HG03378 (cell line): ENCODE results near the gene UBAC2.

Source experiments
- ATAC-seq: cut with Tn5 transposase; IDR thresholded peaks from one replicate; pipeline ENCODE4 v1.9.1; 2021; ENCODE audit warnings: mild to moderate bottlenecking, moderate library complexity; ENCODE audit not compliant: unreplicated experiment

The UBAC2 gene

DNA sequence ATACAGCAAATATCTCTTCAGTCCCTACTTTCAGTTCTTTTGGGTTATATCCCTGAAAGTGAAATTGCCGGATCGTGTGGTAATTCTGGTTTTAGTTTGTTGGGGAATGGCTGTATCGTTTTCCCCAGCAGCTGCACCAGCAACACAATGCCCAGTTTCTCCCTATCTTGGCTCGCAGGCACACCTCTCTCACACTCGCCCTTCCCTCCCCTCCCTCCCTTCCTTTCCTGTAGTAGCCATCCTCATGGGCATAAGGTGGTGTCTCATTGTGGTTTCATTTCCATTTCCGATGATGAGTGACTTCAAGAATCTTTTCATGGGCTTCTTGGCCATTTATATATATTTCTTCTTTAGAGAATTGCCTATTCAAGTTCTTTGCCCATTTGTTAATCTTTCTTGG lies 66.2 kb downstream of the UBAC2 start:
- no peak for ATAC-seq

DNA sequence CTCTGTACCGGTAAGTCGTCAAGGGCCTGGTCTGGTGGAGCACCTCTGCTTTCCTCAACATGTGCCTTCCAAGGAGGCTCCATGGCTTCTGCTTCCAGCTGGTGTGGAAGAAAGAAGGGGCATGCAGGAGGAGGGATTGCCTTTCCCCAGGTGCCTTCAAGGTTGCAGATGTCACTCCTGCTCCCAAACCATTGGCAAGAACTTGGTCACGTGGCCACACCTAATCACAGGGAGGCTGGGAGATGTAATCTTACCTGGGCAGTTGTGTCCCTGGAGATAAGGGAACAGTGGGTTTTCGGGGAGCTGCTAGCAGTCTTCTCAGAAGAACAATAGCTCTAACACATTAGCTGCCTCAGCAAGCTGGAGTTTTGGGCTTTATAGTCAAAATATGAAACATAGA lies 67.3 kb downstream of the UBAC2 start:
- no peak for ATAC-seq

DNA sequence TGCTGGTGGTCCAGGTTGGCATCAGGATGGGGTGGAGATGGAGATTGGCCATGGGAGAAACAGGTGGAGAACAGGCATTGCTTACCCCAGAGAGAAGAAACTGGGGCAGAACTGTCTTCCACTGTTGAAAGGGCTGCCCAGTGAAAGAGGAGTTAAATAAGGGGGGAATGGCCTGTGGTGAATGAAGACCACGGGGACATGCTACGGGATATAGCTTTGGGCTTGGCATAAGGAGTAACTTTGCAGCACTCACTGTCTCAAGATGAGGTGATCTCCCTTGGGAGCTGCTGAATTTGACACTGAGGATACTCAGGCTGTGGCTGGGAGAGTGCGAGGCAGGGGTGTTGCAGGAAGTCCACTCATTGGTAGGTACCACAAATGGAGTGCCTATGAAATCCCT lies 68.2 kb downstream of the UBAC2 start:
- ATAC-seq: no peak

DNA sequence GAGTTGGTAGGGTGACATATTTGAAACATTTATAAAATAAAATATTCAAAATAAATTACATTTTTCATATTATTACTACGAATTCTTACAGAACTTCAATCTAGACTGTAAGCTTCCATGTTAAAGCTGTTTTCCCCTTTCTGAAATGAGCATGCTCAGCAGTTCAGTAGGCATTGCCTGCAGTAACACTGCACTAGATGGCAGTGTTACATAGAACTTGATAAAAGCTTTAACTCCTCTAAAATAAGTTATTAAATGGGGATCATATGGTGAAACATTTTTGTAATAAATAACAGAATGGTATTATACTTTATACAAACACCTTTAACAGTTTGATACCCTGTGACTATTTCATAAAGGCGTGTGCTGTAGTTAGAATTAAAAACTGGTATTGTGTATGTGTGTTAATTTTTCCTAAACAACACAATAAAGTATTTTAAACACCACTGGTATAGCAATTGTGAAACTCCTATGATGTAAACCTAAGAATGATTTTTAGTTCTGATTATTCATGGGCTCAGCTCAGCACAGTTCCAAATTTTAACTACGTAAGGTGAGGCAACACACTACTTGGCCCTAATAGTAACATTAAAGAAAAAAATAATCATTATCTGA lies 69.1 kb downstream of the UBAC2 start:
- ATAC-seq: peak; percentile 77

DNA sequence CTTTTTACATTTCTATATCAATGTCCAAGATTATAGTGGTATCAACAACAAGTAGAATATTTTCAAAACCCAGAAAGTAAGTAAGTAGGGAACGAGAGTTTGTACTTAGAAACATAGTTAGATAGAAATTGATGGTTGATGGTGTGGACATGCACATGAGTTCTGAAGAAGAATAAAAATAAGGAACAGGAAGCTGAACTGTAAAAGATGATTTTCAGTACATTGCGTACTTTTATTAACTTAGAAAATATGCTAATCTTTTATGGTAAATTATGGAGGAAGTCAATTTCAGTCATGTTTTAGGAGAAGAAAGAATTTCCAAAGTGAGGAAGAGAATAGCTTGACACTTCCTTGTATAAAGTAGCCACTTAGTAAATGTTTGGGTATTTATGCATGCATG lies 69.9 kb downstream of the UBAC2 start:
- ATAC-seq: no peak

DNA sequence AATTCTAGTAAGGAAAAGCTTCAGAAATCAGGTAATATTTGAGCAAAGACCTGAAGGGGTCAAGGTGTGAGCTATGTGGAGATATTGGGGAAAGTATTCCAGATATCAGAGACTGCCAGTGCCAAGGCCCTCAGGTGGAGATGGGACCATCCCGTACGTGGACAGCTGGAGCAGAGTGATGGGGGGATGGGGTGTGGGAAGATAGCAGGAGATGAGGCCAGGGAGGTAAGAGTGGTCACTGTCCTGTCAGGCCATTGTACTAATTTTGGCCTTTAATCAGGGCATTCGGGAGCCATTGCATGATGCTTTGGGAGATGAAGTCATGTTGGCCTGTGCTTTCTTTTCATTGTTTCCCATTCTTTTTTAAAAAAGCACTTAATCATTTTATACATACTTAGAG lies 70.6 kb downstream of the UBAC2 start:
- no peak for ATAC-seq

DNA sequence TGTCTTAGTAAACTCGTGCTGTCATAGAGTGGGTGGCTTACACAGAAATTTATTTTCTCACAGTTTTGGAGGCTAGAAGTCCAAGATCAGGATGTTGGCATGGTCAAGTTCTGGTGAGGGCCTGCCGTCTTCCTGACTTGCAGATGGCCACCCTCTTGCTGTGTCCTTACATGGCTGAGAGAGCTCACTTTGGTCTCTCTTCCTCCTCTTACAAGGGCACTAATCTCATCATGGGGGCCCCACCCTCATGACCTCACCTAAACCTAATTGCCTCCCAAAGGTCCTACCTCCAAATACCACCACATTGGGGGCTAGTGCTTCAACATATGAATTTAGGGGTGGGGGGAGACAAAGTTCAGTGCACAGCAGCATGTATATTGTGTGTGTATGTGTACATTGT lies 71.8 kb downstream of the UBAC2 start:
- no peak for ATAC-seq

DNA sequence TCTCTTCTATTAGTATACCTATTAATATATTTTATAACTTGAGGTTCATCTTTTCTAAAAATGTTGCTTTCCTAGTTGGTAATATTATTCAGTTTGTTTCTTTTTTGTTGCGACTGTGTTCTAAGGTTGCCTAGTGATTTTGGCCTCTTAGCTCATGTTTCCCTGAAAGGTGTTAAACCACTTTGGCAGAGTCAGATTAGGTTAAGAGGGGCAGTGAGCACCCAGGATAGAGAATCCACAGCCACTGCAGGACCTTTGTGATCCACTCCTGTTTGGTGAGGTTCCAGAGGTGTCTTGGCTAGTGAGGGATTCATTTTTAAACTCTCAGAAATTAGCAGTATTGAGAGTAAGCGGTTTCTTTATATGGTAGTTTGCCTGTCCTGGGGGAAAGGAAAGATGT lies 72.5 kb downstream of the UBAC2 start:
- no peak for ATAC-seq

DNA sequence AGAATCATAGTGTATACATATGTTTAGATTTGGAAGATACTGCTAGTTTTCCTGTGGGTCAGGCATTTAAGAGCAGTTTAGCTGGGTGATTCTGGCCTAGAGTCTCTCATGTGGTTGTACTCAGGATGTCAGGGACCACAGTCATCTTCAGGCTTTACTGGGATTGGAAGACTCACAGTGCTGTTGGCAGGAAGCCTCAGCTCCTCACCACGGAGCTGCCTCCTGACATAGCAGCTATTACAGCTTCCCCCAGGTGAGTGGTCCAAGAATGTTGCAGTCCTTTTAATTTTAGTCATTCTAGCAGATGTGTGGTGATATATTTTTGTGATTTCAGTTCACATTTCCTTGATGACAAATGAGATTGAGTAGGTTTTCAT lies 74.4 kb downstream of the UBAC2 start:
- no peak for ATAC-seq

DNA sequence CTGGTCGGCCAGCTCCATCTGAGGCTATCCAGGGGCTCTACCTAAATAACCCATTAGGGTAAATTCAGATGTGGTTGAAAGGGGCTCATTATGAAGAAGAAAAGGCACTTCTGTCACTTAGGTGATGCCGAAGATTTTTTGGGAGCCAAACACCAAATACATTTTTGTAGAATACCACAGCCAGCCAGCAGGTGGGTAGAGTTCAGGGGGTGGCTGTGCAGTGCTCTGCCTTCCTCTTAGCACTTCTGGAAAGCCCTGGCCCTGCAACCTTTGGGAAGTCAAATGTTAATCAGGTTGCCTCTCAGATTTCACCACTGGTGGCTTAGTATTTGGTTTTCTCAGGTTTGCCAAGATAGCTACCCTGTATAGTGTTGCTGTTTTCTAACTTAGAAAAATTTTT lies 76.1 kb downstream of the UBAC2 start:
- ATAC-seq: no peak

DNA sequence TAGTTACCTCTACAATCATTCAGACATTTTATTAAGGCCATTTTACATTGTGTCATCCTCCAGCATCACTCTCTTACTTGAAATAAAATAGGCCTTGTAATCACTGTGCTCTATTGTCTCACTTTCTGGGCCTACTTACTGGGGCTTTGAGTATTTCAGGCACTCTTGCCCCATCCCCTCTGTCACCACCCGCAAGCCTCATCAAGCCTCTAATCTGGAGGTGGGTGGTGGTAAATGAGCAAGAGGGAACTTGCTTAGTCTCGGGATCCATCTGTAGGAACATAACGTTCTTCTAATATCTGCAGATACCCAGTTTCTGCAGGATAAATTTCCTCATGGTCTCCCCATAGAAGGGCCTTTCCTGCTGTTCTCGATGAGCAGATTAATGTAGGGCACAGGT lies 77.0 kb downstream of the UBAC2 start:
- no peak for ATAC-seq

DNA sequence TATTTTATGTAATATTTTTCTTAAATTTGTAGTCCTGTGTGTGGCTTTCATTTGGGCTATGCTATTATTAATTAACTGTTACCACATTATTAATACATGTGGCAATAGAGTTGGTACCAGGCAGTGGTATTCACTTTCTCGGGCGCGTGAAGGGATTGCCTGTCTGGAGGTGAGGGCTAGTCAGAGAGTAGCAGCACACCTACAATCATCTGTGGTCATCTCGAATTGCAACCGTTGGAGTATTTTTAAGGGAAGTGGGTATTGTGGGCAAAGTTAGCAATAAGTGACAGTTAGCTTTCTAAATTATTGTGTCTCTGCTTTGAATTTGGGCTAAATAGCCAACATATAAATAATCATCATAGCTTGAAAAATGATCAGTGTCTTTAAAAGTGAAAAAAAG lies 77.5 kb downstream of the UBAC2 start:
- no peak for ATAC-seq

DNA sequence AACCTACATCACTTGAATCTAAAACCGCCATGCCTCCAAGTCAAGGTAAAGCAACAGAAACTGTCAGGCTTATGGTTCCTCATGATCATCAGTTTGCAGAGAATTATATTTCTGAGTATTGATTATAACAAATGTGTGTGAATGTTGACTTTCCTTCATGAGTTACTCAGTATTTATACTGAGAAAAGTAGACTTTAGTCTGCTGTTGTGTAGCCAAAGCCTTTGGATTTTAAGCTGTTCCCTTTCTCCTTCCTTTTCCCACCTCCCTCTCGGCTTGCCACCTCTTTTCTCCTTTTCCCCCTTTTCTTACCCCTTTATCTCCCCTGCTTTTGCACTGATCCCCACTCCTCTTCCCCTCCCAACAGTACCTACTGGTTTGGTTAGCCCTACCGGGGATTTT lies 78.2 kb downstream of the UBAC2 start:
- ATAC-seq: no peak

DNA sequence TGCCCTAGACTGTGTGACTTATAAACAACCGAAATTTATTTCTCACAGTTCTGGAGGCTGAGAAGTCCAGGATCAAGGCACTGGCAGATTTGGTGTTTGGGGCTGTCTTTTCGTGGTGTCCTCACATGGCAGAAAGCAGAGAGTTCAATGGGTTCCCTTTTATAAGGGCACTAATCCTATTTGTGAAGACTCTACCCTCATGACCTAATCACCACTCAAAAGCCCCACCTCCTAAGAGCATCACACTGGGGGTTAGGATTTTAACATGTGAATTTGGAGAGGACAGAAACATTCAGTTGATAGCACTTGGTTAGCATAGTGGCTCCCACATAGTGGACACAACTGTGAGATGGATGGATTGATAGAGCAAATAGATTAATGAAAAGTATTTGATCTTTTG lies 79.0 kb downstream of the UBAC2 start:
- no peak for ATAC-seq

DNA sequence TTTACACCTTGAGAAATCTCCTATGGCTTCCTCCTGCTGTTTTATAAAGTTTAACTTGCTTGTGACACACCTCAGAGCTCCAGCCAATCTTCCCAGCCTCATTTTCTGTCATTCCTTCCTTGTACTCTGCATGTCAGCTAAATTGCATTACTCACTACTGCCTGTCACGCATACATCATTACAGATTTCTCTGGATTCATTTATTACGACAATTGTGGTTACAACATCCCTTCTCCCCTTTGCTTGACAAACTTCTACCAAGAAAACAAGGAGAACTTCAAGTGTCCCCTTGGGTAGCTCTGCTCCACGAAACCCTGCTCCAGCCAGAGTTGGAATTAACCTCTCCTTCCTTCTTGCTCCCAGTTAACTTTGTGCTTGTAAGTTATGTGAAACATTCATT lies 79.5 kb downstream of the UBAC2 start:
- ATAC-seq: no peak

DNA sequence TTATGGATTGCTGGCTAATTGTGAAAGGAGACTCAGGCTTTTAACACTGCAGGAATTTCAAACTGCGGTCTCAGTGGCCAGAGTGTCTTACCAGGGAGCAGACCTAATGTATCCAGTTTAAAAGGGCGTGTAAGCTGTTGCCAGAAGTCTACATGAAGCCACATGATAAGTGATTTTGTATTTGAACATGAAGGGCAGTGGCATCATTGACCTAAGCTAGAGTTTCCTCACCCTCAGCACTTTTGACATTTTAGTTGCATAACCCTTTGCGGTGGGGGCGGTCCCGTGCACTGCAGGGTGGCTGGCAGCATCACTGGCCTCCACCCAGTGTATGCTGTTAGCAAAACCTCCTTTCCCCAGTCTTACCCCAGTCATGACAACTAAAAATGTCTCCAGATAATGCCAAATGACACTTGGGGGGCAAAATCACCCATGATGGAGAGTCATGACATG lies 81.2 kb downstream of the UBAC2 start:
- ATAC-seq: peak; percentile 65

DNA sequence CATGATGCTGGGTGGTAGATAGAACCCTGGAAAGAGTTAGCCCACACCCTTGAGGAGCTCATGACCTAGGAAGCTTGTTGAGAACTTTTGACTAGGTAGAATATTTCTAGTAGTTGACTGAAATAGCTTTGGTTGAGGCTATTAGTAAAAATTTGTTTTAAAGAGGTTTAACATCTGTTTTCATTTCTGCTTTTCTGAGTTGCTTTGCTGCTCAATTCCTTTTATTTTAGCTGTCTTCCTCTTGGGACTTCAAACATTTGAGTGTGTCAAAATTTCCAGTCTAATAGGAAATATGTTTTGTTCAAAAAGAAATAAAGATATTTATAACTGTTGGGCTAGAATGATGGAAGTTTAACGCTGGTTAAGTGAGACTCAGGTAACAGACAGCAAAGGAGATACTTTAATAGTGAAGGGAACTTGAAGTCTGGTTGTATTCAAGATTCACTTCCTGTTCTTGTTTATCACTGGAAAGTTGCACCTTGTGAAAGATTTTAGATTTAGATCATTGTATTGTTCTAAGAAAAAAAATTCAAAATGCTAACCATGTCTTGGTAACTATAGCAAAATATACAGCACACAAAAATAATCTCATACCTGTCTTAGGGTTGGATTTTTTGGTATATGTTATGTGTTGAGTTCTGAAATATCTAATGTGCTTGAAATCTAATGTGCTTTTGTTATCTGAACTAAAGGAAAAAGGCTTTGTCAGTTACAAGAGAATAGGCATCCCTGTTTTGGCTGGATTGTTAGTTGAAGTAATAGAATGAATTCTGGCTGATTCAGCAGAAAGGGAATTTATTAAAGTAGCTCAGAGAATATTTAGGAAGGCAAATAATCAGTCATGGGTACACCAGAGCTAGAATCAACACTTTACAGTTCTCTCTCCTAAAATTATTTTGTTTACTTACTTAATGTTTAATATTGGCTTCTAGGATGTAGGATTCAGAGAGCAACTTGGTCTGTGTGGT lies 81.9 kb downstream of the UBAC2 start:
- peak; percentile 70 for ATAC-seq

DNA sequence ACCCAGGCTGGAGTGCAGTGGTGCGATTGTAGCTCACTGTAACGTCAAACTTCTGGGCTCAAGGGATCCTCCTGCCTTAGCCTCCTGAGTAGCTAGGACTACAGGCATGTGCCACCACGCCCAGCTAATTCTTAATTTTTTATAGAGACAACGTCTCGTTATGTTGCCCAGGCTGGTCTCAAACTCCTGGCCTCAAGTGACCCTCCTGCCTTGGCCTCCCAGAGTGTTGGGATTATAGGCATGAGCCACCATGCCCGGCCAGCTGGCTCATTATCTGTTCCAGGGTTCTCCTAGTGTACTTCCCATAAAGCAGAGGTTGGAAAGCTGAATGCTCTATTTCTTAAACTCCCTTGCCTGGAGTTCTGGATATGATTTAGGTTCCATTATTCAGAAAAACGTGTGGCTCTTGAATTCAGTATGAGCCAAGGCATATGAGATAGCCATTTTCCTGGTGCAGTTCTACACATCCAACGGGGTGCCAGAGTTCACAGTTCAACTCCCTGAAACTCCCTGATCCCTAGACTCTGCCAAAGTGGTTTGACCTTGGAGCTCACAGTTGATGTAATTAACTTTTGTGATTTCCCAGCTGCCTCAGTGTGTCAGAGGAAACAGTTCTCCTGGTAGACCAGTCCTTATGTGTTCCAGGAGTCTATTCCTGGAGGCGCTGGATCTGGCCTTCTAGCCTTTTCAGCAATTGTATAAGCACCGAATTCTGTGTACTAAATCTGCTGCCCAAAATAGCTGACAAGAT lies 85.0 kb downstream of the UBAC2 start:
- ATAC-seq: no peak

DNA sequence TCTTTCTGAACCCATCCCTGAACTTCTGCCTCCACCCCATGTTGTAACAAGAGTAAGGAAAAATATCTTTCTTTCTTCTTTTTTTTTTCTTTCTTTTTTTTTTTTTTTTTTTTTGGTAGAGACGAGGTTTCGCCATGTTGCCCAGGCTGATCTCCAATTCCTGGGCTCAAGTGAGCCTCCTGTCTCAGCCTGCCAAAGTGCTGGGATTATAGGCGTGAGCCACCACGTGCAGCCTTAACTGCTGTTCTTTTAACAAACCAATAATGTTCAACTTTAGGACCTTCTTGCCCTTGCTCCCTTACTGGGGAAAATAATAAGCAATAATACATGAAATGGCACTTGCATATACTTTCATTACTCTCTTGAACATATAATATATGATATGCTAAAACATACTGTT lies 86.9 kb downstream of the UBAC2 start:
- no peak for ATAC-seq

DNA sequence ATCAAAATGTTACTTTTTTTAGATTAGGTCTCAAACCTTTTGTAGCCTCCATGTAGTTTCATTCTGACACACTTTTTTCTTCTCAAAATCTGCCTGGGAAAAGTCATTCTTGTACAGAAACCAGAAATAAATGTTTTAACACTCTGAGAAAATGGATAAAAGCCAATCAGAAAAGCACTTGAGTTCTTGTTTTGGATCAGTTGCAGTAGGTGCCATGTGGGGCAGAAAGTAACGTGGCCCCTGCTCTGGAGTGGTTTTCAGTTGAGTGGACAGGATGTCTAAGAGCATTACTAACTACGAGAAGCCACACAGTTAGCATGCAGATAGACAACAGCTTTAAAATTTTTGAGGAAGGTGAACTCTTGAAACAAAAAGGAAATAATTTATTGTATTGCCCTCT lies 87.4 kb downstream of the UBAC2 start:
- ATAC-seq: peak; percentile 75

DNA sequence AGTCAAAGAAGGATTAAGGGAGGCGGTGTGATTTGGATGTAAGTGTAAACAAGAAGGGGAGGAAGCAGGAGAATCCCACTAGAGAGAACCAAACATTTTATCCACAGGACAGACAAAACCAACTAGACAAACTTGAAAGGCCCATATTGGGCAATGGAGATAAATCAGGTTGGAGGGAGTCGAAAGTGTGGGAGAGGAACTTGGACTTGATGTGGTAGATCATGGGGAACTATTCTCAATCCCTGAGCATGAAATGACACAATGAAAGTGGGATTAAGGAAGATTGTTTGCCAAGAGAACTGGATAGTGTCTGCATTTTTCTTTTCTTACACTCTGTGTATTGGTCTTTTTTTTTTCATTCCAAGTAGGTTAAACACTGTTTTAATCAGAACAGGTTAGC lies 88.6 kb downstream of the UBAC2 start:
- no peak for ATAC-seq
